Measurements from ENCODE around the gene PRR7. TPM values are rescaled to one million over a fixed set of nuclear protein-coding genes. Genes with fewer than 3 reads are reported as not detected.

PRR7 gene
- total RNA-seq, 1 donor from 2014 or later: 3.0 TPM

GRCh38 chr5:177494346-177495195, 48.0 kb downstream of the PRR7 start:
- intact Hi-C loops (cut with micrococcal nuclease): loop anchor here (5.0 to 10.0 kb wide), 4 partner anchors 98 to 850 kb away; partner anchors contain the start of genes NHP2, NSD1, TMED9 and TSPAN17

DNA sequence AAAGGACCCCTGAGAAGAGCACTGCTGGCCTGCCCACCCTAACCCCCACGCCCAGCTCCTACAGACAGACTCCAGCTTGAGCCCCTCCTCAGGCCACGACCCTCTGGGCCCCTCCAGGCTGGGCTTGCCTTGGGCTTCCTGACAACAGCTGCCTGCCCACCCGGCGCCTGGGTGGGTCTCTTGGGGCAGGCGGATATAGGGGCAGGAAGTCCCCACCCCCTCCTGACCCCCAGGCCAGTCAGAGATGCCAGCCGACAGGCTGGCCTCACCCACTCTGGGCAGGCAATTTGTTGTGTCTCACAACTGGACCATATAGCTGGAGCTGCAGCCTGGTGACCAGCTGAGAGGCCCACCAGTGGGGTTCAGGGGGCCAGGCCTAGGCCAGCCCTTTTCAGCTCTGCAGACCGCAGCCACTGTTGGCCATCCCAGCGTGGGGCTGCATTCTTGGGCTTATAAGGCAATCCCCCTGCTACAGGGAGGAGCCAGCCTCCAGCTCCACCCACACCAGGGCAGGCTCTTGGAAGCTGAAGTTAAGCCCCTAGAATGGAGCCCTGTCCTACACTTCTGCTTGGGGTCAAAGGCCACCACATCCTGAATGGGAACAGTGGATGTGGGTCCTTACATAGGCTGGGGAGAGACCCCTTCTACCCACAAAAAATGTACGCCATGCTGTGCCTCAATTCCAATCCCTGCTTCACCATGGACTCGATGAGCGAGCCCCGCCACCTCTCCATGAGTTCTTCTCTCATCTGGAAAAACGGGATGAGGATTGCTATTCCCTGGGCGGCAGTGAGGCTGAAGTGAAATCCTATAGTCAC, 48.8 kb downstream of the PRR7 start:
- intact Hi-C loops (cut with micrococcal nuclease): loop anchor here (2.0 to 10.0 kb wide), 5 partner anchors 17 to 851 kb away; partner anchors contain the start of genes NHP2, NSD1, TMED9 and TSPAN17

DNA sequence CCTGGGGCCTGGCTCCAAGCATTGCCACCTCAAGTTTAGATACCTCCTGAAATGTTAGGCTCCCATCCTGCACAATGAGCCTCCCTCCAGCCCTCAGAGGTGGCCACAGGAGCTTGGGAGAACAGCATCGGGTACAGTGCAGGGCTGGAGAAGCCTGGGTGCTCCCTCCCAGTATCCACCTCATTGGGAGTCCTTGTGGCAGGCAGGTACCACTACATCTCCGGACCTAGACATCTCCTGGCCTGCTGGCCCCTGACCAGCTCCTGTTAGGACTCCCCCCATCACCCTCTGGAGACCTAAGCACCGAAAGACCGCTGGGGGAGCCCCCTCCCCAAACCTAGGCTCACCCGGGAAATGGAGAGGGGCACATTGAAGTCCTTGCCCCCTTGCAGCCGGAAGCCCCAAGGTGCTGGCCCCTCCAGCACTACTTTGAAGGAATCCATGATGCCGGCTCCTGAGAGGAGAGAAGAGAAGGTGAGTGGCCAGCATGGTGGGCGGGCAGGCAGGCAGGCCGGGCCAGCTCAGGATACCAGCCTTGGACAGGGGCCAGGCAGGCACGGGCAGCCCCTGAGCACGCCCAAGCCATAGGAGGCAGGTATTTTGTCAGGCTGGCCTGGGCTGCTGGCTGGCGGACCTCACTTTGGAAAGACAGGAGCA, 49.6 kb downstream of the PRR7 start:
- intact Hi-C loops (cut with micrococcal nuclease): loop anchor here (2.0 to 10.0 kb wide), 5 partner anchors 17 to 851 kb away; partner anchors contain the start of genes NHP2, NSD1, TMED9 and TSPAN17

- intact Hi-C loops (cut with micrococcal nuclease): loop anchor here (1.0 to 10.0 kb wide), 17 partner anchors 18 to 852 kb away; partner anchors contain the start of genes B4GALT7, DBN1, DDX41 and FAM193B
Observed at GRCh38 chr5:177496727-177497291, 50.2 kb downstream of the PRR7 start.

GRCh38 chr5:177497292-177498012, 50.8 kb downstream of the PRR7 start, which contains the start of gene PDLIM7:
PDLIM7 (minus strand) TSS chr5:177497604; CDS start chr5:177496512, 1,092 bp downstream.
- intact Hi-C loops (cut with micrococcal nuclease): loop anchor here (1.0 to 10.0 kb wide), 17 partner anchors 19 to 853 kb away; partner anchors contain the start of genes B4GALT7, DBN1, DDX41 and FAM193B

- intact Hi-C loops (cut with micrococcal nuclease): loop anchor here (5.0 to 10.0 kb wide), 4 partner anchors 94 to 853 kb away; partner anchors contain the start of genes NHP2, NSD1, TMED9 and TSPAN17
Observed at GRCh38 chr5:177498013-177498787, 51.6 kb downstream of the PRR7 start.

GRCh38 chr5:177499842-177500241, 53.2 kb downstream of the PRR7 start:
- intact Hi-C loops (cut with micrococcal nuclease): loop anchor here (1.0 to 10.0 kb wide), 6 partner anchors 92 to 855 kb away; partner anchors contain the start of genes NHP2, NSD1, TMED9 and TSPAN17

GRCh38 chr5:177500685-177501522, 54.3 kb downstream of the PRR7 start:
- intact Hi-C loops (cut with micrococcal nuclease): loop anchor here (1.0 to 2.0 kb wide), 3 partner anchors 111 to 386 kb away; no protein-coding TSS in a partner anchor

DNA sequence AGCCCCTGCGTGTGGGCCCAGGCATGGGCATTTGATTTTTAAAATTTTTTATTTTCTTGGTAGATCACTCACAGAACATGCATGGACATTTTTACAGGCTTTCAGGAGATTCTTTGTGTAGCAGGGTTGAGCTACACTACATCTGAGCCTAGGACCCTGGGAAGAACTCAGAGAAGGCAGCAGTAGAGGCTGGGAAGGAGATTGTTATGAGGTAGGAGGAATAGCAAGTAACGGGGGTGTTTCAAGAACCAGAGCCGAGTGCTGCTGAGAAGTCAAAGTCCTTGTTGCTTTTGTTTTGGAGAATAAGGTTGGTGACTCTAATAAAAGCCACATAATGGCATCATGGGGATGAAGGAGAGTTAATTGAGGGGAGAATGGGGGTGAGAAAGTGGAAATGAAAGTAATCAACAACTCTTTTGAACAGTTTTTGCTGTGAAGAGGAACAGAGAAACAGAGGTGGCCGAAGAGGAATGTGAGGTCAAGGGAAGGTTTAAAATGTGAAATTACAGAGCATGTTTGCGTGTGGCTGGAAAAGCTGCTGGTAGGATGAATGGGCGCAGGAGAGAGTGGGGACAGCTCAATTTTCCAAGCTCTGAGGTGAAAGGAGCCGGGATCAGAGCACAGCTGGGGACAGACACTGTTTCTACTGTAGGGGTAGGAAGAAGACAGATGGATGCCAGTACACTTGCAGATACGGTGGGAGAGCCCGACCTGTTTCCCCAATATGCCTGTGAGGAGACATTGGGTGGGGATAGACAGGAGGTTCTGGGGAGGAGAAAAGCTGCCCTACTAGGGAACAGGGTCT, 55.5 kb downstream of the PRR7 start:
- intact Hi-C loops (cut with micrococcal nuclease): loop anchor here (1.0 to 2.0 kb wide), 2 partner anchors 112 to 387 kb away; no protein-coding TSS in a partner anchor

- intact Hi-C loops (cut with micrococcal nuclease): no loop called here
Observed at GRCh38 chr5:177502886-177503285, 56.3 kb downstream of the PRR7 start.

DNA sequence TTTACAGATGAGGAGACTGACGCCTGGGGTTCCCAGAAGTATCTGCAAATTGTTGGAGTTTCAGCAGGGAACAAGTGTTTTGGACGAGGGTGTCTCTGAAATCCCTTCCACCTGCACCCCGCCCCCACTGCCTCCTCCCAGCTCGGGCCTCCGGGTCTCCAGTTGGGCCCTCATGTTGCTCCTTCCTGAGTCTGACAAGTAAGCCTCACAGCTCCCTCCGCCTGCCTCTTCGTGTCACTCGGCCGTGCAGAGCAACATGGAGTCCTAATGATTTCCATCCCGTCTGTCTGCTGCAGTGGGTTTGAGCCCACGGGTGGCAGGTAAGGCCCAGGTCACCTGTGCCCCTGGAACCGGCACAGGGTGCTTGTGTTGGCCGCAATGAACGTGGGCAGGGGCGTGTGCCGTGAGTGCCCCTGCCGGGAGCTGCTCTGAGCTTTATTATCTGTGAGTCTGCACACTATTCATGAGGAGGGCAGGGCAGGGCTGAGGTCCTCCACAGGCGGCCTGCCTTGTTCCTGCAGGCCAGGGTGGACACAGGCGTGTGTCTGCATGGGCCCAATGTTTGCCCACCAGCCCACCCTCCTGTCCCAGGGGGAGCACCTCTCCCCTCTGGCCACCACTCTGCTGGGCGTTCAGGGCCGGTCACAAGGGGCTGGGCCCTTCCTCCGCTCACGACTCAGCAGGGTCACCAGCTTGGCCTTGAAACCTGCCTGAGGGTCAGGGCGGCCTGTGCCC, 56.9 kb downstream of the PRR7 start:
- intact Hi-C loops (cut with micrococcal nuclease): no loop called here

DNA sequence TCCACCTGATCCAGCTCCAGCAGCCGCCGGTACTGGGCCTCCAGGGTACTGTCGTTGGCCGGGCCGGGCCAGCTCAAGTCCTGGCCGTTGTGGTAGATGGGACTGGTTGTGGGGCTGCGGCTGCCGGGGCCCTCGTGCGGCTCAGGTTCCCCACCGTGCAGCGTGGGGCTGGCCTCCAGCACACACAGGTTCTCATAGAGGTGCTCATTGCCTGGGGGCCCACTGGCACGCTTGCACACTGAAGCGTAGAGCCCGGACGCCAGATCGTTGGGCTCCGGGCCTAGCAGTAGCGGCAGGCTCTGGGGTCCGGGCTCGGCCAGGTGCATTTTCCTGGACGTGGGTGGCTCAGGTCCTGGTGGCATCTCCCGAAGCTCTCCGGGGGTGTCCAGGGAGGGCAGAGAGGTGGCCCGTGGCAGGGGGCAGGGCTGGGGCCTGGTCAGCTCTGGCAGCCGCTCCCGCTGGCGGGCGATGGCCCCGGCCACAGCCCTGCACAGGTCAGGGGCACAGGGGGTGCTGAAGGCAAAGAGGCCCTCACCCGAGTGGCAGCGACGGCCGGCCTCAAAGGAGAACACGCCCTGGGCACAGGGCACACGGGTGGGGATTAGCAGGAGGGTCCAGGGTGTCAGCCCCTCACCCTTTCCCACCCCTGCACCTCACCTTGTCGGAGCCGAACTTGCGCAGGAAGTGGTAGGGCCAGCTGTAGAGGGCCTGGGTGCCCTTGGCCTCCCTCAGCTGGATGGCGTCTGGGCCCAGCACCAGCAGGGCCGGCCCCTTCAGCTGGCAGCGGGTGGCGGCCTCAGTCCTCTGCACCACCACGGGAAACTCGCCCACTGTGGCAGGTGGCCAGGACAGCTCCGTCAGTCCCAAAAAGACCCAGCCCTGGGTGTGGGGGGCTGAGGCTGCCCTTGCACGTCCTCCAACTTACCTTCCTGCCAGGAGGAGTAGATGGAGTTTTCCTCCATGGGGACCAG, 57.8 kb downstream of the PRR7 start:
- intact Hi-C loops (cut with micrococcal nuclease): no loop called here

DNA sequence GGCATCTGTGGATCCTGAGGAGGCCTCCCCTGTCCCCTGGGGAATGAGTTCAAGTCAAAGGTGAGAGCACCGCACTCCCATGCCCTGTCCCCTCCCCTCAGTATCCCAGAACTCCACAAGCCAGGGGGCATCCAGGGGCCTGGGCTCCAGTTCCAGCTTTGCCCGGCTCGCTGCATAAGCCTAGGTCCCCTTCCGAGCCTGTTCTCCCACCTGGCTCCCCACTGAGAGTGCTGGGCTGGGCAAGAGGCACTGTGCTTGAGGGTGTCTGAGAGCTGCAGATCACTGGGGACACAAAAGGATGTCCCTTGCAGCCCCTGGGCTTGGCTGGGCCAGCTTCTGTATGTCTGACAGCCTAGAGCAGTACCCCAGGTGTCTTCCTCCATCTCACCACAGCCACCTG, 58.5 kb downstream of the PRR7 start:
- intact Hi-C loops (cut with micrococcal nuclease): no loop called here
